HepG2 (cell line): ENCODE measurements around the gene HS3ST3B1. TPM values are rescaled to one million over a fixed set of nuclear protein-coding genes. Genes with fewer than 3 reads are reported as not detected.

Experiments used
- ATAC-seq: fragments of 200-7000 bp; cut with Tn5 transposase; 3 replicates; pipeline ENCODE4 v1.9.1; 2020; ENCODE audit warnings: mild to moderate bottlenecking, moderate library complexity
- BruUV-seq: library from RNA; stranded (reverse); fragments of 400-500 nt; replicated peaks from 2 replicates; lab custom pipeline; 2021; lab: Mats Ljungman, UMichigan
- CTCF ChIA-PET: fragments of 300-600 bp; formaldehyde crosslinking; extraction: SDS; loops from one replicate; lab custom pipeline; 2021; ENCODE audit warnings: low total read pairs, inconsistent platforms, low intra/inter-chr PET ratio; lab: Yijun Ruan, JAX
- POLR2A ChIA-PET: fragments of 350-600 bp; sonication (Branson Sonifier 250); formaldehyde crosslinking; loops from one replicate; lab custom pipeline; 2020; ENCODE audit warnings: antibody characterized with exemption, inconsistent platforms; lab: Yijun Ruan, JAX
- DNase-seq: peaks from one replicate; pipeline ENCODE4 v3.0.0-alpha.2; 2015; ENCODE audit warnings: low spot score
- FAIRE-seq: peaks from 3 replicates; lab custom pipeline; 2011; peaks lifted over from hg19 to GRCh38; lab: Jason Lieb, UNC
- H2AFZ ChIP-seq: one replicate; pipeline ENCODE4 v1.6.1; 2011; ENCODE audit warnings: low read length, inconsistent platforms
- H3K27ac ChIP-seq: fragments of 300-600 bp; 3 replicates; pipeline ENCODE4 v1.8.0; 2011; ENCODE audit warnings: mixed run types, mild to moderate bottlenecking, mixed read lengths, low read length, inconsistent platforms; ENCODE audit not compliant: insufficient read depth; ENCODE audit errors: extremely low read length
- H3K27me3 ChIP-seq, 2 experiments: fragments of 200-600 bp in 1 of 2; 2 replicates in 1 of 2; 3 replicates in 1 of 2; pipeline versions ENCODE4 v1.6.0 to v1.8.0; 2011; ENCODE audit warnings: low read length in 2 of 2, mild to moderate bottlenecking in 2 of 2, moderate library complexity in 2 of 2, inconsistent platforms in 1 of 2; ENCODE audit not compliant: insufficient read depth in 2 of 2, control insufficient read depth in 1 of 2
- H3K36me3 ChIP-seq, 2 experiments: fragments of 200-600 bp in 1 of 2; replicated peaks in 1 of 2; 2 replicates in 1 of 2; 3 replicates in 1 of 2; pipeline versions ENCODE4 v1.5.1 to v1.8.0; 2011; ENCODE audit warnings: low read length in 2 of 2, inconsistent platforms in 1 of 2; ENCODE audit not compliant: insufficient read depth in 2 of 2, control insufficient read depth in 1 of 2
- H3K4me1 ChIP-seq: 2 replicates; pipeline ENCODE4 v1.5.1; 2012; ENCODE audit warnings: low read length, inconsistent platforms; ENCODE audit not compliant: insufficient read depth
- H3K4me2 ChIP-seq: 2 replicates; pipeline ENCODE4 v1.6.0; 2011; ENCODE audit warnings: low read depth, low read length, inconsistent platforms
- H3K4me3 ChIP-seq, 3 experiments: fragments of 200-600 bp in 1 of 3; sonication (generic), shearing (Covaris generic) in 1 of 3; replicated peaks in 1 of 3; 2 replicates each; pipeline ENCODE4 v1.5.1; 2011 to 2016; ENCODE audit warnings: low read length in 3 of 3, inconsistent platforms in 2 of 3, low read depth in 2 of 3, mild to moderate bottlenecking in 2 of 3, control low read depth in 1 of 3, mixed read lengths in 1 of 3; ENCODE audit not compliant: insufficient read depth in 1 of 3
- H3K79me2 ChIP-seq: one replicate; pipeline ENCODE4 v1.6.1; 2011; ENCODE audit warnings: low read length, inconsistent platforms; ENCODE audit not compliant: insufficient read depth
- H3K9ac ChIP-seq: 2 replicates; pipeline ENCODE4 v1.6.0; 2011; ENCODE audit warnings: mild to moderate bottlenecking, low read depth, low read length, inconsistent platforms; ENCODE audit not compliant: insufficient read depth
- H3K9me3 ChIP-seq: 2 replicates; pipeline ENCODE4 v1.5.1; 2012; ENCODE audit warnings: mild to moderate bottlenecking, low read length
- H4K20me1 ChIP-seq: 2 replicates; pipeline ENCODE4 v1.6.0; 2011; ENCODE audit warnings: inconsistent platforms, mild to moderate bottlenecking, low read length, moderate library complexity; ENCODE audit not compliant: insufficient read depth
- ATM ChIP-seq: fragments of 450-650 bp; IDR thresholded peaks from 2 replicates; pipeline ENCODE4 v1.7.1; 2017; ENCODE audit warnings: mild to moderate bottlenecking, borderline replicate concordance
- MAZ ChIP-seq, 2 experiments: sonication (generic) in 1 of 2; formaldehyde crosslinking in 1 of 2; IDR thresholded peaks; 2 replicates each; pipeline versions ENCODE4 v1.5.0 to v1.6.1; 2012 to 2020; ENCODE audit warnings: low read depth in 2 of 2, mild to moderate bottlenecking in 2 of 2, borderline replicate concordance in 1 of 2, improper control_type of control experiment in 1 of 2, low read length in 1 of 2, missing genetic modification reagents in 1 of 2, moderate library complexity in 1 of 2
- SAP130 ChIP-seq: IDR thresholded peaks from 2 replicates; pipeline ENCODE4 v1.6.1; 2016; ENCODE audit warnings: low read depth
- SP4 ChIP-seq: sonication (generic); formaldehyde crosslinking; IDR thresholded peaks from 2 replicates; pipeline ENCODE4 v1.8.1; 2023; ENCODE audit warnings: mild to moderate bottlenecking, missing genetic modification reagents
- WGBS: methylation state at CpG from one replicate; pipeline ENCODE4 v1.1.6; 2017; ENCODE audit warnings: low lambda C conversion rate; 5-methylcytosine and 5-hydroxymethylcytosine counted together
- in situ Hi-C: cut with HindIII; loops from 2 replicates; pipeline ENCODE4 v1.10.0; 2017; ENCODE audit warnings: low pct_unique_long_range_greater_than_20kb; ENCODE audit not compliant: extremely low pct_ligation_motif_present
- intact Hi-C: fragments of 100-400 bp; cut with micrococcal nuclease; formaldehyde crosslinking; loops from one replicate; pipeline ENCODE4 v1.10.0; 2022; ENCODE audit not compliant: unreplicated experiment
- polyA plus RNA-seq, 8 experiments: library from polyadenylated mRNA; depleted of rRNA in 3 of 8; stranded (reverse) in 7 of 8; unstranded in 1 of 8; fragments of >200 nt; fragmentation: Illumina TruSeq in 4 of 8; extraction: Trizol in 4 of 8; gene quantifications; 2 replicates each; pipeline versions ENCODE4 v1.2.1 to v1.2.3, GENCODE V29; 2011 to 2016; ENCODE audit warnings: low read depth in 4 of 8, missing spikeins in 1 of 8, mixed read lengths in 1 of 8; ENCODE audit not compliant: insufficient read depth in 1 of 8
- total RNA-seq, 5 experiments: library from RNA; depleted of rRNA; stranded (reverse); fragments of >200 nt; fragmentation: Illumina TruSeq; extraction: Trizol; gene quantifications; 2 replicates each; pipeline ENCODE4 v1.2.3, GENCODE V29; 2016; ENCODE audit warnings: low read depth in 1 of 5
- TF ChIP-seq, protein P1 (sequence below): sonication (generic); formaldehyde crosslinking; IDR thresholded peaks from 2 replicates; pipeline ENCODE4 v1.8.0; 2023; ENCODE audit warnings: mild to moderate bottlenecking, missing genetic modification reagents
- TF ChIP-seq, protein P2 (sequence below): sonication (generic); formaldehyde crosslinking; IDR thresholded peaks from 2 replicates; pipeline ENCODE4 v1.4.0; 2020; ENCODE audit warnings: low read depth, mild to moderate bottlenecking, missing genetic modification reagents
- TF ChIP-seq, protein P3 (sequence below): sonication (generic); formaldehyde crosslinking; IDR thresholded peaks from 2 replicates; pipeline ENCODE4 v1.4.0; 2020; ENCODE audit warnings: mild to moderate bottlenecking, missing genetic modification reagents

Gene HS3ST3B1
- total and polyA plus RNA-seq, 2 of the 13 experiments (the other 11 are each of a cell fraction or from before 2014, with no cell fraction given): 15.7 to 39.5 TPM

DNA sequence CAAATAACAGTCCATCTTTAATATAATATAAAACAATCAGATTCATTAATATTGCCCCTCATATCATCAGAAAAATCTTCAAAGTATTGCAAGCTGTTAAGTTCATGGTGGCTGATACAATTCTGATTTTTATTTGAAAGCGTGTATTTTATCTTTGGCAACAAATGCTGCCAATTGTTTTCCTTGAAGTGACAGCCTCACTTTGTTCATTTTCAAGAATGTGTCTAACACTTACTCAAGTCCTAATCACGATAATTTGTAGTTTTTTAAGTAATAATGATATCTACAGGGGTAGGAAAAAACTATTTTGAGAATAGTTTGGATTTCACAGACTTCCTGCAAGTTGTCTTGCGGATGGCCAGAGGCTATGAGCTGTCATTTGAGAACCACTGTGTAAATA, 75.8 kb downstream of the HS3ST3B1 start:
- Histone ChIP-seq H3K9me3 (no peaks in the 10 kb centered on the region), H3K9ac (peak overlapping the region; percentile 88), H3K4me3 (peak overlapping the region; percentile 55 to 87 (median 68); a peak in 5 of 6 replicates), H3K36me3 (peaks cover 1 to 23% of the 10 kb centered on the region in 2 experiments; a peak in 4 of 5 replicates), H2AFZ (no peak overlapping the region), H3K79me2 (peaks cover 79% of the 10 kb centered on the region), H4K20me1 (peaks cover 10% of the 10 kb centered on the region), H3K27ac (no peak overlapping the region), H3K4me1 (peaks cover 48% of the 10 kb centered on the region), H3K4me2 (peak overlapping the region; percentile 91), H3K27me3 (no peaks in the 10 kb centered on the region; a peak in 1 of 5 replicates)
- ATAC-seq (no peak), DNase-seq (no peak), FAIRE-seq (no peak)
- intact Hi-C loops: loop anchor here (10.0 kb wide), 1 partner anchor 782 kb away; no protein-coding TSS in a partner anchor
- peak; percentile 51 for TF ChIP-seq SAP130
- TF ChIP-seq ATM: no peak
- no TSS peak for BruUV-seq
- in situ Hi-C loops: no loop called here
- WGBS: 53% methylated on average over 3 of the region's 3 CpGs
- POLR2A ChIA-PET: interaction anchor here (1.0 to 1.5 kb wide), 3 partner anchors 61 to 76 kb away, joined by 3 to 7 read pairs (median 6); partner anchors contain the start of gene HS3ST3B1
- CTCF ChIA-PET: no interaction called here

DNA sequence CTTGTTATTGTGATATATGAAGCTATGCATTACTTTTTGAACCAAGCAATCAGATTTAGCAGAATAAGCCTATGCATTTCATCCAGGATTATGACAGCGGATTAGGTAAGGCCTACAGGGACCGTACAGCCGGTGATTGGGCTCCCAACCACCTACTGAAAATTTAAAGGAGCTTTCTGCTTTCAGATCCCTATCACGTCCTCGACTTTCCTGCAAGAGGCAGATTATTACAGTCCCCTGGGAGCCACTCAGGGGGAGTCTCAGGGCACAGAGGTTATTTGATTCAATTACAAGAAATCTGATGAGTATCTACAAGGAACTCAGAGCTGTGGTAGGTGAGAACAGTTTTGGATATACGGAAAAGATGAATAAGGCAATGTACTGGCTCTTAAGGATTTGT, 80.7 kb downstream of the HS3ST3B1 start:
- Histone ChIP-seq H2AFZ (no peak overlapping the region), H3K27ac (no peak overlapping the region), H3K4me2 (no peak overlapping the region), H3K79me2 (peaks cover 94% of the 10 kb centered on the region), H3K4me3 (no peak overlapping the region), H3K9me3 (no peaks in the 10 kb centered on the region), H3K27me3 (no peaks in the 10 kb centered on the region), H3K4me1 (peaks cover 50% of the 10 kb centered on the region), H4K20me1 (peaks cover 8% of the 10 kb centered on the region; the same call in 1 of the 2 replicates), H3K36me3 (peaks cover 9 to 71% of the 10 kb centered on the region in 2 experiments), H3K9ac (no peak overlapping the region)
- no TSS peak for BruUV-seq
- POLR2A ChIA-PET: interaction anchor here (0.9 to 1.4 kb wide), 3 partner anchors 60 to 81 kb away, joined by 3 read pairs; partner anchors contain the start of gene HS3ST3B1
- intact Hi-C loops (no loop called here), in situ Hi-C loops (no loop called here)
- TF ChIP-seq, protein P1, sequence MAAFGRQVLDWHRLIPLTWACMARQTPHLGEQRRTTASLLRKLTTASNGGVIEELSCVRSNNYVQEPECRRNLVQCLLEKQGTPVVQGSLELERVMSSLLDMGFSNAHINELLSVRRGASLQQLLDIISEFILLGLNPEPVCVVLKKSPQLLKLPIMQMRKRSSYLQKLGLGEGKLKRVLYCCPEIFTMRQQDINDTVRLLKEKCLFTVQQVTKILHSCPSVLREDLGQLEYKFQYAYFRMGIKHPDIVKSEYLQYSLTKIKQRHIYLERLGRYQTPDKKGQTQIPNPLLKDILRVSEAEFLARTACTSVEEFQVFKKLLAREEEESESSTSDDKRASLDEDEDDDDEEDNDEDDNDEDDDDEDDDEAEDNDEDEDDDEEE (CRISPR knock-in tag): no peak
- TF ChIP-seq, protein P2, sequence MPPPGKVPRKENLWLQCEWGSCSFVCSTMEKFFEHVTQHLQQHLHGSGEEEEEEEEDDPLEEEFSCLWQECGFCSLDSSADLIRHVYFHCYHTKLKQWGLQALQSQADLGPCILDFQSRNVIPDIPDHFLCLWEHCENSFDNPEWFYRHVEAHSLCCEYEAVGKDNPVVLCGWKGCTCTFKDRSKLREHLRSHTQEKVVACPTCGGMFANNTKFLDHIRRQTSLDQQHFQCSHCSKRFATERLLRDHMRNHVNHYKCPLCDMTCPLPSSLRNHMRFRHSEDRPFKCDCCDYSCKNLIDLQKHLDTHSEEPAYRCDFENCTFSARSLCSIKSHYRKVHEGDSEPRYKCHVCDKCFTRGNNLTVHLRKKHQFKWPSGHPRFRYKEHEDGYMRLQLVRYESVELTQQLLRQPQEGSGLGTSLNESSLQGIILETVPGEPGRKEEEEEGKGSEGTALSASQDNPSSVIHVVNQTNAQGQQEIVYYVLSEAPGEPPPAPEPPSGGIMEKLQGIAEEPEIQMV: no peak
- TF ChIP-seq MAZ (IDR thresholded peaks at IDR 0.05; ENCODE audit: borderline replicate concordance, low read depth, low read length) (no peak), MAZ (CRISPR knock-in tag; IDR thresholded peaks at IDR 0.05; ENCODE audit: low read depth) (no peak), SP4 (CRISPR knock-in tag) (no peak)
- TF ChIP-seq, protein P3, sequence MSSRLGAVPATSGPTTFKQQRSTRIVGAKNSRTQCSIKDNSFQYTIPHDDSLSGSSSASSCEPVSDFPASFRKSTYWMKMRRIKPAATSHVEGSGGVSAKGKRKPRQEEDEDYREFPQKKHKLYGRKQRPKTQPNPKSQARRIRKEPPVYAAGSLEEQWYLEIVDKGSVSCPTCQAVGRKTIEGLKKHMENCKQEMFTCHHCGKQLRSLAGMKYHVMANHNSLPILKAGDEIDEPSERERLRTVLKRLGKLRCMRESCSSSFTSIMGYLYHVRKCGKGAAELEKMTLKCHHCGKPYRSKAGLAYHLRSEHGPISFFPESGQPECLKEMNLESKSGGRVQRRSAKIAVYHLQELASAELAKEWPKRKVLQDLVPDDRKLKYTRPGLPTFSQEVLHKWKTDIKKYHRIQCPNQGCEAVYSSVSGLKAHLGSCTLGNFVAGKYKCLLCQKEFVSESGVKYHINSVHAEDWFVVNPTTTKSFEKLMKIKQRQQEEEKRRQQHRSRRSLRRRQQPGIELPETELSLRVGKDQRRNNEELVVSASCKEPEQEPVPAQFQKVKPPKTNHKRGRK (CRISPR knock-in tag): no peak
- over 99% methylated on average over 6 of the region's 6 CpGs for WGBS
- FAIRE-seq (no peak), DNase-seq (no peak), ATAC-seq (no peak)
- CTCF ChIA-PET: no interaction called here
